GM19099 (cell line): ENCODE measurements around the gene CATSPER2.
"Not testable (repeated sequence)": the region's sequence is repeated elsewhere in the genome, so short reads cannot be mapped to it uniquely, and the experiment has no call there.

Source experiments
- POLR2A ChIP-seq: IDR thresholded peaks from 3 replicates; pipeline ENCODE4 v1.6.1; 2011; ENCODE audit warnings: low read depth; ENCODE audit not compliant: insufficient read length; ENCODE audit errors: extremely low read depth

The CATSPER2 gene

GRCh38 chr15:43648649-43649429 is at the start of gene CATSPER2:
CATSPER2 (minus strand) TSS chr15:43648844; CDS start chr15:43648061, 783 bp downstream.
- no peak for TF ChIP-seq POLR2A

- TF ChIP-seq POLR2A: not testable (repeated sequence)
These were observed 44.7 kb upstream of the CATSPER2 start, which contains the start of gene CKMT1A for GRCh38 chr15:43693148-43694022. CKMT1A (plus strand) TSS chr15:43693859; CDS start chr15:43694051, 192 bp downstream.

- no peak for TF ChIP-seq POLR2A
These were observed 23.5 kb downstream of the CATSPER2 start for GRCh38 chr15:43625106-43625505.

GRCh38 chr15:43618700-43619099 is 29.9 kb downstream of the CATSPER2 start, which contains the start of gene STRC:
STRC (minus strand) TSS chr15:43618800; CDS start chr15:43618722, 78 bp downstream.
- TF ChIP-seq POLR2A: not testable (repeated sequence)

- TF ChIP-seq POLR2A: not testable (repeated sequence)
These were observed 55.1 kb downstream of the CATSPER2 start, which contains the start of gene CKMT1B for GRCh38 chr15:43593328-43594190. CKMT1B (plus strand) TSS chr15:43594027; CDS start chr15:43594219, 192 bp downstream.

DNA sequence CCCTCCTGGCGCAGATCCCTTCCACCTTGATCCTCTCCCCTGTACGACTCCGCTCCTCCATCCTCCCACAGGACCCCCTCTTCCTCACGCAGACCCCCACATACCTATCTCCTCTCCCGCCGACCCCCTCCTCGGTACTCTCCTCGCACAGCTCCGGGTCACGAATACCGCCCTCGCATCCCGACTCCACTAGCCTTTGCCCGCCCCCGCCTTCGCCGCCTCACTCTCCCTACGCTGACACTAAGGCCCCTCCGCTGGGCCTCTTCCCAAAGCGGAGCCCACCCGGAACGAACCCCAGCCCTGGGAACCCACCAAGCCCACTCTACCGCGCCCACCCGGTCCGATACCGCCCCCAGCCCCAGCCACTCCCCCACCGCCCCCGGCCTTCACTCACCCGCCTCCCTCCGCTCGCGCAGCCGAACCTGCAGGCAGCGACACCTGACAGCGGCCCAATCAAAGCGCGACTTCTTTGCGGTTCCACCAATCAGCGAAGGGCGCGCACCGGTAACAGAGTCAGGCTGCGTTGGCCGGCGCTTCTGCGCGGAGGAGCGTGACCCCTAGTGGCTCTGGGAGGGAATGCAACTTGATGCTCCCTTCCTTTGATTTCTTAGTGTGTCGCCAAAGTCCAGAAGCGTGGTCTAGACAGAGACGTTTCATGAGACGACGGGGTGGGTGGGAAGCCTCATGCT is 58.7 kb downstream of the CATSPER2 start, which contains the start of gene PPIP5K1:
PPIP5K1 (minus strand) TSS at position 431 of the 689 bp plus-strand sequence. CDS start 5,704 bp downstream, outside the sequence.
- TF ChIP-seq POLR2A: not testable (repeated sequence)
